Ovary (tissue), 3 donors: ENCODE results near the gene ZNF761.
"Not testable (repeated sequence)": the region's sequence is repeated elsewhere in the genome, so short reads cannot be mapped to it uniquely, and the experiment has no call there.

Experiments used
- CTCF ChIP-seq, 3 donors: fragments of 450-650 bp in 2 of 3; fragments of 200-600 bp in 1 of 3; IDR thresholded peaks; one replicate each; pipeline versions ENCODE4 v1.5.1 to v1.8.0; 2016 to 2022; ENCODE audit warnings: antibody characterized with exemption in 3 of 3, mild to moderate bottlenecking in 1 of 3
- POLR2A ChIP-seq: fragments of 450-650 bp; IDR thresholded peaks from one replicate; pipeline ENCODE4 v1.6.1; 2017; ENCODE audit warnings: antibody characterized with exemption, mild to moderate bottlenecking, moderate library complexity
- donor health status: DM: no; HTN: no; CAD: no.

- TF ChIP-seq POLR2A; CTCF (IDR thresholded peaks at IDR 0.05): not testable (repeated sequence)
Measured at GRCh38 chr19:53395840-53396524, 35.8 kb upstream of the ZNF761 start.
